Kidney capillary endothelial cell (primary cell): ENCODE data around the gene OCLN.
"Not testable (repeated sequence)": the region's sequence is repeated elsewhere in the genome, so short reads cannot be mapped to it uniquely, and the experiment has no call there.

Experiments
- DNase-seq: peaks from one replicate; pipeline ENCODE4 v3.0.0-alpha.2; 2018; ENCODE audit warnings: low spot score

Gene OCLN, protein sequence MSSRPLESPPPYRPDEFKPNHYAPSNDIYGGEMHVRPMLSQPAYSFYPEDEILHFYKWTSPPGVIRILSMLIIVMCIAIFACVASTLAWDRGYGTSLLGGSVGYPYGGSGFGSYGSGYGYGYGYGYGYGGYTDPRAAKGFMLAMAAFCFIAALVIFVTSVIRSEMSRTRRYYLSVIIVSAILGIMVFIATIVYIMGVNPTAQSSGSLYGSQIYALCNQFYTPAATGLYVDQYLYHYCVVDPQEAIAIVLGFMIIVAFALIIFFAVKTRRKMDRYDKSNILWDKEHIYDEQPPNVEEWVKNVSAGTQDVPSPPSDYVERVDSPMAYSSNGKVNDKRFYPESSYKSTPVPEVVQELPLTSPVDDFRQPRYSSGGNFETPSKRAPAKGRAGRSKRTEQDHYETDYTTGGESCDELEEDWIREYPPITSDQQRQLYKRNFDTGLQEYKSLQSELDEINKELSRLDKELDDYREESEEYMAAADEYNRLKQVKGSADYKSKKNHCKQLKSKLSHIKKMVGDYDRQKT

DNA sequence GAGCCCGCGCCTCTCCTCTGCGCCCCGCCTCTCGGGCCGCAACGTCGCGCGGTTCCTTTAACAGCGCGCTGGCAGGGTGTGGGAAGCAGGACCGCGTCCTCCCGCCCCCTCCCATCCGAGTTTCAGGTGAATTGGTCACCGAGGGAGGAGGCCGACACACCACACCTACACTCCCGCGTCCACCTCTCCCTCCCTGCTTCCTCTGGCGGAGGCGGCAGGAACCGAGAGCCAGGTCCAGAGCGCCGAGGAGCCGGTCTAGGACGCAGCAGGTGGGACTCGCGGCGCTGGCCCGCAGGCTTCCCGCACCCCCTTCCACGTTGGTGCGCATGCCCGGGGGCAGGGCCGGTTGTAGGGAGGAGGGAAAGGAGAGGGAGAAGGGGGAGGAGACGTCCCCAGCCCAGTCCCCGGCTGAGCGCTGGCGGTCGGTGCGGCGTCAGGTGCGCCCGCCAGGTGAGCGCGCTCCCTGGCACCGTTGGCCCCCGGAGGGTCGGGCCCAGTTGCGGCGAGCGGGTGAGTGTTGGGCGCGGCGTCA is at the start of gene OCLN:
OCLN (plus strand) TSS at position 400 of the 532 bp plus-strand sequence. CDS start 11,455 bp downstream, outside the sequence.
- DNase-seq, result no peak

DNA sequence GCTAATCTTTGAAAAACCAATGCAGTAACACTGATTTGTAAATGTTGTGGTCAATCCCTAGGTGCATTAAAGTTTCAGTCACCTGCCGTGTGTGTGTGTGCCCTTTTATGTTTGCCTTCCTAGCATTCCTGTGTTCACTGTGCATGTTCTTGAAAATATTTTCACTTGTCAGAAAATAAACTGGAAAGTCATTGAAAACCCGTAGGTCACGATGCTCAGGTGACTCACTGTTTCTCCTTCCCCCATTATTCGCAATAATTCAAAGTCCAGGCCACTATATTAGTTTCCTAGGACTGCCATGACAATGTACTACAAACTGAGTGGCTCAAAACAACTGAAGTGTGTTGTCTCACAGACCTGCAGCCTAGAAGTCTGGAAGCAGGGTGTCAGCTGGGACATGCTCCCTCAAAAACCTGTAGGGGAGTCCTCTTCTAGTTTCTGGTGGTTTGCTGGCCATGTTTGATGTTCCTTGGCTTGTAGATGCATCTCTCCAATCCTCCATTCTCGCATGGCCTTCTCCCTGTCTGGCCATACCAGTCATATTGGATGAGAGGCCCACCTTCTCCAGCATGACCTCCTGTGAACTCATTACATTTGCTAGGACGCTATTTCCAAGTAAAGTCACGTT is 48.3 kb upstream of the OCLN start:
- DNase-seq, result no peak

DNA sequence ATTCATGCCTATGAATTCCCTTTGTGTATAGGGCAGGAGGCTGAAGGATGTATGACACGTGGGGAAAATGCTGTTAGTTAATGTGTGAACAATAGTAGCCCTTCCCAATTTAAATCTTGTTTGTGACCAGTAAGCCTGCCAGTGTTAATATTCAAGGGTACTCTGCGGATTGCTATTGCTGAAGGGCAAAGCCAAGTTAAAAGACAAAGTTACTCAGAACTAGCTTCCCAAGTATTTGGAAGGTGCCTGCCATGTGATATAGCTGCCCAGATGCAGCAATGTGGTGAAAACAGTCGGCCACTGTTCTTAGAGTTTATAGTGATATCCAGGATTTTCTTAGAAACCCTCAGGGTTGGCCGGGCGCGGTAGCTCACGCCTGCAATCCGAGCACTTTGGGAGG is 43.1 kb upstream of the OCLN start:
- no peak for DNase-seq

DNA sequence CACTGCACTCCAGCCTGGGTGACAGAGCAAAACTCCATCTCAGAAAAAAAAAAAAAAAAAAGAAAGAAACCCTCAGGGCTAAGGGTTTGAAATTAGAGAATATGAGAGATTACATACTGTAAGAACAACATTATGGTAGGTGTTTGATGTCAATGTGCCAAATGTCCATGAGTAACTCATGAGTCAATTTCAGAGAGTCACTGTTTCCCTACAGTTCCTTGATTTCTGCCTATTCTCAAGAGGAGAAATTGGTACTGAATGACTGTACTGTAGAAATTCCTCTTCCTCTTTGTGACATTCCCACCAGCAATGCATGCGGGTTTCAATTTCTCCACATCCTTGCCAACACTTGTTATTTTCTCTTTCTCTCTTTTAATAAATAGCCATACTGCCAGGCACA is 42.5 kb upstream of the OCLN start:
- DNase-seq, result peak; percentile 57

DNA sequence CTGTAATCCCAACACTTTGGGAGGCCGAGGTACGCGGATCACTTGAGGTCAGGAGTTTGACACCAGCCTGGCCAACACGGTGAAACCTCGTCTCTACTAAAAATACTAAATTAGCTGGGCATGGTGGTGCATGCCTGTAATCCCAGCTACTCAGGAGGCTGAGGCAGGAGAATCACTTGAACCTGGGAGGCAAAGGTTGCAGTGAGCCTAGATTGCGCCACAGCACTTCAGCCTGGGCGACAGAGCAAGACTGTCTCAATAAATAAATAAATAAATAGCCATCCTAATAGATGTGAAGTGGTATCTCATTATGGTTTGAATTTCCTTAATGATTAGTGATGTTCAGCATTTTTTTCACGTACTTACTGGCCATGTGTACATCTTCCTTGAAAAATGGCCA is 42.1 kb upstream of the OCLN start:
- DNase-seq, result not testable (repeated sequence)

DNA sequence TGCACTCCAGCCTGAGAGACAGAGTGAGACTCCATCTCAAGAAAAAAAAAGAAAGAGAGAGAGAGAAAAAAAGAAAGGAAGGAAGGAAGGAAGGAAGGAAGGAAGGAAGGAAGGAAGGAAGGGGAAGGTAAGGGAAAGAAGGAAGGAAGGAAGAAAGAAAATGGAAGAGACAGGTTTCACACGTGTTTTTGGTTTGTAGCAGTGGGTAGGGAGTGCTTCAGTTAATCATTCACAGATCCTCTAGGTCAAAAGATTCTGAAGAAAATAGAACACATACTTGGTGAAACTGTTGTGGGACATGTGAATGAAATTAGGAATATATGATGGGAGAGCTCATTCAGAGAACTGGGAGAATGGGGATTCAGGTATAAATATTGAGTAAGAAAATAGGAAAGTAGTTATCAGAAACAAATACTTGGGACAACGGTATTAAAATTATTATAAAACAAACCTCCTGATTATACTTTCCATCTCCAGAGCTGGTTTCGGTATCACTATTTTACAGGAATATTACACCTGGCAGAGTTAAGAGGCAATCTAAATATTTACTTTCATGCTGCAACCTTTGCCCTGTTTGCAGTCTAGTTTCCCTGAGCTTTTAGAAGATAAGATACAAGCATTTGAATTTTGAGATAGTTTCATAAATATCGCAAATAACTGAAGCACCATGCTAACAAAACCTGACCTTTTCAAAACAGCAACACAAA is 40.5 kb upstream of the OCLN start:
- no peak for DNase-seq

DNA sequence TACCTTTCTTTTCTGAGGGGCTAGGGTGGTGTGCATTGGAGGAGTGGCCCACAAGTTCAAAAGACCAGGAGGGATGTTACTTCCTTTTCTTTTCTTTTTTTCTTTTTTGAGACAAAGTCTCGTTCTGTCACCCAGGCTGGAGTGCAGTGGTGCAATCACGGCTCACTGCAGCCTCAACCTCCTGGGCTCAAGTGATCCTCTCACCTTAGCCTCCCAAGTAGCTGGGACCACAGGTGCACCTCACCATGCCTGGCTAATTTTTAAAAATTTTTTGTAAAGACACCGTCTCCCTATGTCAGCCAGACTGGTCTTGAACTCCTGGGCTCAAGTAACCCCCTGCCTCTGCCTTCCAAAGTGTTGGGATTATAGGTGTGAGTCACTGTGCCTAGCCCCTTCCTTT is 39.1 kb upstream of the OCLN start:
- DNase-seq, result not testable (repeated sequence)

DNA sequence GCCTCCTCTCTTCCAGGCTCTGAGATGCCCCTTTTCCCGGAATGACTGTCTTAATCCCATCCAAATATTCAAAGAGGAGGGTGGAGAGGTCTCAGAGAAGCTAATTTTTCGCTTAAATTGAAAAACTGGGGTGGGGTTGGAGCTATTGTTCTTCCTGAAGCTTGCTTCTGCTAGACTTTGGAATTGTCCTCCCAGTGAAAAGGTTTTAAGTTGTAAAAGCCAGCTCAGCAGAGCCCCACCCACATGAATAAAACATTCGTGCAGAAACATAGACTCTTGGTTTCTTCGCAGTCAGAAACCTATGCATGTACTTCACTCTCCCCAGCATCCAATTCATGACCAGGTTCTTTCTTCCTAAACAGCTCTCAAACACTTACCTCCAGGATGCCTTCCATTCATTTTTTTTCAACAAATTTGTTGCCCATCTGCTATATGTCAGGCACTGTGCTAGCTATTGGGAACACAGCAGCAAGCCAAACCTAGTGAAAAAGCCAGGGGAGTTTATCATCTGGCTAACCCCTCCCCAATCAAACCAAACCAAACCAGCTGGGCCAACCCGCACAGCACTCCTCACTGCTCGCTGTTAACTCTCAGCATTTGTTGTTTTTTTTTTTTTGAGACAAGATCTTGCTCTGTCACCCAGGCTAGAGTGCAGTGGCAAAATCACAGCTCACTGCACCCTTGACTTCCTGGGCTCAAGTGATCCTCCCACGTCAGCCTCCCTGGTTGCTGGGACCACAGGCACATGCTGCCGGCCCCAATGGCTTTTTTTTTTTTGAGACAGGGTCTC is 37.9 kb upstream of the OCLN start:
- no peak for DNase-seq

DNA sequence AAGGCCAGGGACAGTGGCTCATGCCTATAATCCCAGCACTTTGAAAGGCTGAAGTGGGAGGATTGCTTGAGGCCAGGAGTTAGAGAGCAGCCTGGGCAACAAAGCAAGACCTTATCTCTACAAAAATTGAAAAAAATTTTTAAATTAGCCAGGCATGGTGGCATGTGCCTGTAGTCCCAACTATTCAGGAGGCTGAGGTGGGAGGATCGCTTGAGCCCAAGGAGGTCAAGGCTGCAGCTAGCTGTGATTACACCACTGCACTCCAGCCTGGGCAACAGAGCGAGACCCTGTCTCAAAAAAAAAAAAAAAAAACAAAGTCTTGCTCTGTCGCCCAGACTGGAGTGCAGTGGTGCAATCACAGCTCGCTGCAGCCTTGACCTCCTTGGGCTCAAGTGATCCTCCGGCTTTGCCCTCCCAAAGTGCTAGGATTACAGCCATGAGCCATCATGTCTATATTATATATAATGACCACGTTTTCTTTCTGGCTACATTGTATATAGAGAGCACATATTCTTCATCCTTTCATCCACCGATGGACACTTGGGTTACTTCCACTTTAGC is 37.1 kb upstream of the OCLN start:
- not testable (repeated sequence) for DNase-seq

DNA sequence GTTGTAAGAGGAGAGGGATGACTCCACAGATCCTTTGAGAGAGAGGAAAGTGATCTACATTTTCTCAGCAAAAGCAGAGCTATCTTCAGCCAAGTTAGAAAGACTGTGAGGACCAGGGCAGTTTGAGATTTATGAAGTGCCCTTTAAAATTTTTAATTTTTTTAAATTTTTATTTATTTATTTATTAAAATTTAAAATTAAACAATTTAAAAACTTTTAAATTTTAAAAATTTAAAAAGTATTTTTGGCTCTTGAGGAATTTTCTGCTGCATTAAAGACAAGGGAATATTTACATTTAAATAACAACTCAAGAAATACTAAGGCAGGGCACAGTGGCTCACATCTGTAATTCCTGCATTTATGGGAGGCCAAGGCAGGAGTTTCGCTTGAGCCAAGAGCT is 30.4 kb upstream of the OCLN start:
- no peak for DNase-seq

DNA sequence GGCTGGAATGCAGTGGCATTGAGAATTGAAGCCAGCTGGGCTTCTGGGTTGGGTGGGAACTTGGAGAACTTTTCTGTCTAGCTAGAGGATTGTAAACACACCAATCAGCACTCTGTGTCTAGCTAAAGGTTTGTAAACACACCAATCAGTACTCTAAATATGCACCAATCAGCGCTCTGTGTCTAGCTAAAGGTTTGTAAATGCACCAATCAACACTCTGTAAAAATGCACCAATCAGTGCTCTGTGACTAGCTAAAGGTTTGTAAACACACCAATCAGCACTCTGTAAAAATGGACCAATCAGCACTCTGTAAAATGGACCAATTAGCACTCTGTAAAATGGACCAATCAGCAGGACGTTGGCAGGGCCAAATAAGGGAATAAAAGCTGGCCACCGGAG is 26.2 kb upstream of the OCLN start:
- not testable (repeated sequence) for DNase-seq

DNA sequence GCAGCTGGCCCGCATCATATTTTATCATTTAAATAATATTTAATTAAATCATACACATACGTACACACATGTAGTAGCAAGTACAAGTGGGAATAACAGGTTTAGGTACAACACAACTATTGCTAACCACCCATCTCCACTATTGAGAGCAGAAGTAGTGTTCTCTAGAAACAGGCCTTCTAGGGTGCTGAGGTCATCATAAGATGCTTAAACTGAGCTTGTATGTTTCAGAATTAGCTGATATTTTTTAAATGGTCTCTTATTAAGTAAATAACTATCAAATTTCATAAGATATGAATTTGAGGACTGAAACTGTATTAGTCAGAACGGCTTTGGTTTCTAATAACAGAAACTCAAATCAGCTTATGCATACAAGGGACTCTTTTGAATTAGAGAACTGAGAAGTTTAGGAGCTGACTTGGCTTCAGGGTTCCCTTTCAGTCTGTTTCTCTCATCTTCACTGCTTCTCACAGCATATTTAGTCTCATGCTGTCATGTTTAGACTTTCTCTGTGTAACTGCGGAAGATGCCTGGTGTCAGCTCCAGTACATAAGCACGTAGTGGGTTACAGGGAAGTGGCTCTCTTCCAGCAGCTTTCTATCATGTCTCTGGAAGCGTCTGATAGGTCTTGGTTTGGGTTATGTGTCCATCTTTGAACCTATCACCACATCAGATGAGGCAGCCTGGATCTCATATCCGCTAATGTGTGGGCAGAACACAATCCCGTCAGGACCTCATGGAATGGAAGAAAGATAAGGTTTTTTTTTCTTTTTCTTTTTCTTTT is 25.0 kb upstream of the OCLN start:
- no peak for DNase-seq

DNA sequence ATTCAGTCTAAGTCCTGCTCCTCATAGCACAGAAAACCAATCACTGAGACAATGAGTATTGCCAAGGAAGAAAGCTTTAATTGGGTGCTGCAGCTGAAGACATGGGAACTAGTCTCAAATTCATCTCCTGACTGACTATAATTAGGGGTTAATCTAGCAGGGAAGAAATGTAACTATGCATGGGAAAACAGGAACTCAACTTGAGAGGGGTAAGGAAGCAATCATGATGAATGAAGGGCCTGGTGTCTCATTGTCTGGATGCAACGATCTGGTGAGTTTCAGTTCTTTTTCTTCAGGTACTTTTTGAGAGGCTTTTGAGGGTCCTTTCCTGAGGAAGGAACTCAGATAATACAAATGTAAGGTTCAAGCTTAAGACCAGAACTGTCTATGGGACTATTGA is 24.0 kb upstream of the OCLN start:
- DNase-seq, result no peak

DNA sequence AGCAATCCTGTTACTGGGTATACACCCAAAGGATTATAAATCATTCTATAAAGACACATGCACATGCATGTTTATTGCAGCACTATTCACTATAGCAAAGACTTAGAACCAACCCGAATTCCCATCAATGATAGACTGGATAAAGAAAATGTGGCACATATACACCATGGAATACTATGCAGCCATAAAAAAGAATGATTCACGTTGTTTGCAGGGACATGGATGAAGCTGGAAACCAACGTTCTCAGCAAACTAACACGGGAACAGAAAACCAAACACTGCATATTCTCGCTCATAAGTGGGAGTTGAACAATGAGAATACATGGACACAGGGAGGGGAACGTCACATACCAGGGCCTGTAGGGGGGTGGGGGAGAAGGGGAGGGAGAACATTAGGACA is 21.1 kb upstream of the OCLN start:
- not testable (repeated sequence) for DNase-seq

DNA sequence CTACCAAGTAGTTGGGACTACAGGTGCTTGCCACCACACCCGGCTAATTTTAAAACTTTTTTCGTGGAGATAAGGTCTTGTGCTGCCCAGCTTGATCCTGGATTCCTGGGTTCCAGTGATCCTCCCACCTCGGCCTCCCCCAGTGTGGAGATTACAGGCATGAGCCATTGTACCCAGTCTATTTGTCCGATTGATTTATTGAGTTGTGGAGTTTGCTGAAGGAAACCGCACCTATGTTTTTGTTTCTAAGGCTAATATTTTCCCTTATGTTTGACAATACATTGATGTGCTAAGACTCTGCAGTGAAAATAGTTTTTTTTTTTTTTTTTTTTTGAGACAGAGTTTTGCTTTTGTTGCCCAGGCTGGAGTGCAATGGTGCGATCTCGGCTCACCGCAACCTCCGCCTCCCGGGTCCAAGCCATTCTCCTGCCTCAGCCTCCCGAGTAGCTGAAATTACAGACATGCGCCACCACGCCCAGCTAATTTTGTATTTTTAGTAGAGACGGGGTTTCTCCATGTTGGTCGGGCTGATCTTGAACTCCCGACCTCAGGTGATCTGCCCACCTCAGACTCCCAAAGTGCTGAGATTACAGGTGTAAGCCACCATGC is 20.0 kb upstream of the OCLN start:
- not testable (repeated sequence) for DNase-seq

DNA sequence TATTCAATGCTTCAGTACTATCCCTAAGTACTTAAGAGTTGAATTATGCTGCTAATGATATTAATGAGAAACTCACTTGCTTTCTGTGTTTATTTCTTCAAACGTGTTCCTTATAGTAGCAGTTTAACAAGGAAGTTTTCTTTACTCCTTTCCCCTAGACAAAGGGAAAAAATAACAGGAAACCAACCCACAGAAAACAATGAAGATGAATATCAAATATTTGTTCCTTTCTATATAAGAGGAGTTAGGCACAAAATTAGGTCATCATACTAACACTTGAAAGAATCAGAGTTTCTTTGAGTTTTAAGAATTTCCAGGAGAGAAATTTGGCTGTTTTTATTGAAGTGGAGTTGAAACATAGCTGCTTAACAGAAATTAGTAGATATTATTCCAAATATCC is 15.4 kb upstream of the OCLN start:
- DNase-seq, result no peak

DNA sequence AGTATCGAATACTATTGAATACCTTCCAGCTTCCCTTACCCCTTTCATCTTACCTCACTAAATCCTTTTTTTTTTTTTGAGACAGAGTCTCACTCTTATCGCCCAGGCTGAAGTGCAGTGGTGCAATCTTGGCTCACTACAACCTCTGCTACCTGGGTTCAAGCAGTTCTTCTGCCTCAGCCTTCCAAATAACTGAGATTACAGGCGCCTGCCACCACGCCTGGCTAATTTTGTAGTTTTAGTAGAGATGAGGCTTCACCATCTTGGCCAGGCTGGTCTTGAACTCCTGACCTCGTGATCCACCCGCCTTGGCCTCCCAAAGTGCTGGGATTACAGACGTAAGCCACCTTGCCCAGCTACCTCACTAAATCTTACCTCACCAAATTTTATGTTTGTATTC is 14.3 kb upstream of the OCLN start:
- DNase-seq, result not testable (repeated sequence)

DNA sequence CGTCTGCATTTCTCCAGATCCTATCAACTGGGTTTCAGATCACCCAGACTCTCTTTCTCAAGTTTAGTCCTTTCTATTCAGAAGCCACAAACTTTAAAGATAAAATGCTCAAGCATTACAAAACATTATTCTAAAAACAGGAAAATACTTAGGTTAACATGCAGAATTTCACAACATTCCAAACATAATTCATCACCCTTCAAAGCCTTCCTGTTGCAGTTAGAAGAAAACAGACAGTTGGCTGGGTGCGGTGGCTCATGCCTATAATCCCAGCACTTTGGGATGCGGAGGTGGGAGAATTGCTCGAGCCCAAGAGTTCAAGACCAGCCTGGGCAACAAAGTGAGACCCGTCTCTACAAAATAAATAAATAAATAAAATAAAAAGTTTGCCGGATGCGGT is 7.7 kb upstream of the OCLN start:
- DNase-seq, result no peak

DNA sequence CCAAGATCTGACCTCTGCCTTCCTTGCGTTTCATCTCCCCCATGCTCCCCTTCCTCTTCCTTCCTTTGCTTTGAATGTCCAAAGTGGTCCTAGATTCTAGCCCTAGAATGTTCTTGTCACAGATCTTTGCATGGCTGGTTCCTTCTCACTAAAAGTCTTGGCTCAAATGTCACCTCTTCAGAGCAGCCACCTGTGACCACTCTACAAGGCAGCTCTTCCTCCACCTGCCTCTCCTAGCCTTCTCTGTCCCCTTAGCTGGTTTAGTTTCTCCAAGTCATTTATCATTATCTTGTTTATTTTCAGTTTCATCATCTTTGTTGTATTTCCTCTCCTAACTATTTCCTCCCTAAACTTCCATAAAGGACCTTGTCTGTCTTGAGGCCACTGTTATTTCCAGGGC is 7.1 kb upstream of the OCLN start:
- no peak for DNase-seq

DNA sequence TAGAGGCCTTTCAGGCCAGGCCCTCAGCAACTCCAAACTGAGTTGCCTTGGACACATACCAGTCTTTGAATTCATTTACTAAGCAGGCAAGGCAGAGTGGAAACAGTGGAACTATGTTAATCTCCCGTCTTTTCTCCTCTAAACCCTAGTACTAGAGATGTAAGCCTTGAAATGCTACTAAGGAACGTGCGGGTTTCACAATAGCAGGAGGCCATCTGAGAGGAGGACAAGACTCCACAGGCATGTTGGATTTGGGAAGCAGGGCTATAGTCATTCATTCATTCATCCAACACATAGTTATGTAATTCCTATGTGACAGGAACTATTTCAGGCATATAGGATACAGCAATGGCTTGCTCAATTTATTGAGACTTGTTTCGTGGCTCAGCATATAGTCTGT is 3.3 kb upstream of the OCLN start:
- DNase-seq, result no peak
